Measurements from ENCODE around the gene CNTNAP2.

CNTNAP2 gene

GRCh38 chr7:146417176-146417575 lies 300.6 kb downstream of the CNTNAP2 start:
- no peak overlapping the region for H3K9ac ChIP-seq (ENCODE audit: low read length)
- no peak overlapping the region for H3K27ac ChIP-seq (ENCODE audit: low read length)
- H3K4me1 ChIP-seq (ENCODE audit: control insufficient read depth, low read depth, low read length), result peaks cover 31% of the 10 kb centered on the region
- H3K27me3 ChIP-seq (ENCODE audit: control insufficient read depth, insufficient read depth, low read length), result no peaks in the 10 kb centered on the region
- H3K9me3 ChIP-seq (ENCODE audit: control insufficient read depth, low read depth, low read length), result no peaks in the 10 kb centered on the region
- no peak overlapping the region for H3K4me3 ChIP-seq (ENCODE audit: low read length)
- H3K36me3 ChIP-seq (ENCODE audit: control insufficient read depth, low read depth, low read length), result no peaks in the 10 kb centered on the region

DNA sequence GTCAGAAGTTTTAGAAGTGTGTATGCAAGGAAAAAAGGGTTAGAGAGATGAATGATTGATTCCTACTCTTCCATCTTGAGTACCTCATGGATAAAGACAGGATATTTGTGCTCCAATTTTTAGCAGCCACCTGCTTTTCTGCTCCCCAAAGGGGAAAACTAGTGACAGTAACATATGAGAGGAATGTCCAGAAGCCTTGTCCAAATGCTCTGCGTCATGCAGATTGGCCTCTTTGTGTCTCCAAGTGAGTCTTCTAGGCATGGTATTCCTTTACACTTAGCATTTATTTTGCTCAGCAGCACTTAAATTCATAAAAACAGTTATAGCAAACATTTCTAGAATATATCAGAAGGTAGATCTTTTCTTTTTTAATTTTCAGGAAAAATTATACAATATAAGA lies 306.8 kb downstream of the CNTNAP2 start:
- H3K9ac ChIP-seq (ENCODE audit: low read length), result no peak overlapping the region
- H3K36me3 ChIP-seq (ENCODE audit: control insufficient read depth, low read depth, low read length), result no peaks in the 10 kb centered on the region
- no peaks in the 10 kb centered on the region for H3K27me3 ChIP-seq (ENCODE audit: control insufficient read depth, insufficient read depth, low read length)
- H3K9me3 ChIP-seq (ENCODE audit: control insufficient read depth, low read depth, low read length), result no peaks in the 10 kb centered on the region
- H3K27ac ChIP-seq (ENCODE audit: low read length), result no peak overlapping the region
- no peak overlapping the region for H3K4me3 ChIP-seq (ENCODE audit: low read length)
- H3K4me1 ChIP-seq (ENCODE audit: control insufficient read depth, low read depth, low read length), result no peaks in the 10 kb centered on the region

DNA sequence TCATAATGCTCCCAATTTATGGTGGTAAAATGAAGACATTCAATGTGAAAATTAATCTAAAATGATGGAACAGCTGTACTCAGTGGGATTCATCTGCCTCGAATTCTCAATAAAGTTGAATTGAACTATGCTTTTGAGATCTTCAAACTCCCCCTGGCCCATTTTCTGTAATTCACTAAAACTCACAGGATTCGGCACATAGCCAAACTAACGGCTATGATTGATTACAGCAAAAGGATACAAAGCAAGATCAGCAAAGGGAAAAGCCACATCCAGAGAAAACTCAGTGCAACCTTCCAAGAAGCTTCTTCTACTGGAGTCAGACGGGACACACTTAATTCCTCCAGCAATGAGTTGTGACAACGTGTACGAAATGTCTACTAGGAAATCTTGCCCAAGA lies 307.5 kb downstream of the CNTNAP2 start:
- Histone ChIP-seq H3K4me1 (ENCODE audit: control insufficient read depth, low read depth, low read length) (no peaks in the 10 kb centered on the region), H3K9ac (ENCODE audit: low read length) (no peak overlapping the region), H3K36me3 (ENCODE audit: control insufficient read depth, low read depth, low read length) (no peaks in the 10 kb centered on the region), H3K9me3 (ENCODE audit: control insufficient read depth, low read depth, low read length) (no peaks in the 10 kb centered on the region), H3K4me3 (ENCODE audit: low read length) (no peak overlapping the region), H3K27ac (ENCODE audit: low read length) (no peak overlapping the region), H3K27me3 (ENCODE audit: control insufficient read depth, insufficient read depth, low read length) (no peaks in the 10 kb centered on the region)

DNA sequence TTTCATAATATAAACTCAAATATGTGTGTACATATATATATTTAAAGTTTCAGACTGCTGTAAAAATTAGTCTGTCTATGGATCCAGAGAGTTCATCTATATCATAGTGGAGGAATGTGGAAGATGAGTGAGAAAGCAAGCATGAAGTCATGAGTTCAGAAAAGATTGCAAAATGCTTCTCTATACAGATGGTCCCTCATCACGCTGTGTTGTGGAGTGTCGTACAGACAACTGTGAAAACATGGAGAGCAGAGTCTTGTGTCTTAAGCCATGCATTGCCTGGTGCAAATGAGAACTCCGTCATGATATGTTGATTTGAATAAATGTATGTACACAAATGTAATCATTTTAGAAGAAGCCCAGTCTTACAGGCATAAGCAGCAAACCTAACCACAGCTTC lies 316.9 kb downstream of the CNTNAP2 start:
- H3K27ac ChIP-seq (ENCODE audit: low read length), result no peak overlapping the region
- H3K27me3 ChIP-seq (ENCODE audit: control insufficient read depth, insufficient read depth, low read length), result no peaks in the 10 kb centered on the region
- H3K9ac ChIP-seq (ENCODE audit: low read length), result no peak overlapping the region
- H3K4me3 ChIP-seq (ENCODE audit: low read length), result no peak overlapping the region
- H3K36me3 ChIP-seq (ENCODE audit: control insufficient read depth, low read depth, low read length), result no peaks in the 10 kb centered on the region
- H3K9me3 ChIP-seq (ENCODE audit: control insufficient read depth, low read depth, low read length), result no peaks in the 10 kb centered on the region
- no peaks in the 10 kb centered on the region for H3K4me1 ChIP-seq (ENCODE audit: control insufficient read depth, low read depth, low read length)

DNA sequence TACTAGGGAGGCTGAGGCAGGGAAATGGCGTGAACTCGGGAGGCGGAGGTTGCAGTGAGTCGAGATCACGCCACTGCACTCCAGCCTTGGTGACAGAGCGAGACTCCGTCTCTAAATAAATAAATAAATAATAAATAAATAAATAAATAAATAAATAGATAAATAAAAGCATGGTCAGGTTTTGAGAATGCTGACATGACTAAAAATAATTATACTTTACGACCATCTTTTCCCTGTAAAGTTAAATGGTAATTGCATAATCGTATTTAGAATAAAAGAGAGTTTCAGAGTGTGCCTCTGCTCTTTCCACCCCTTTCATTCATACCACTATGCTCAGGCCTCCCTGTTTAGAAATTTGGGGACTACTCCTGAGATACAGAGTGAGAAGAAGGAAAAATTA lies 326.5 kb downstream of the CNTNAP2 start:
- H3K9me3 ChIP-seq (ENCODE audit: control insufficient read depth, low read depth, low read length), result no peaks in the 10 kb centered on the region
- H3K9ac ChIP-seq (ENCODE audit: low read length), result no peak overlapping the region
- no peaks in the 10 kb centered on the region for H3K27me3 ChIP-seq (ENCODE audit: control insufficient read depth, insufficient read depth, low read length)
- H3K4me1 ChIP-seq (ENCODE audit: control insufficient read depth, low read depth, low read length), result no peaks in the 10 kb centered on the region
- H3K36me3 ChIP-seq (ENCODE audit: control insufficient read depth, low read depth, low read length), result no peaks in the 10 kb centered on the region
- no peak overlapping the region for H3K27ac ChIP-seq (ENCODE audit: low read length)
- no peak overlapping the region for H3K4me3 ChIP-seq (ENCODE audit: low read length)

DNA sequence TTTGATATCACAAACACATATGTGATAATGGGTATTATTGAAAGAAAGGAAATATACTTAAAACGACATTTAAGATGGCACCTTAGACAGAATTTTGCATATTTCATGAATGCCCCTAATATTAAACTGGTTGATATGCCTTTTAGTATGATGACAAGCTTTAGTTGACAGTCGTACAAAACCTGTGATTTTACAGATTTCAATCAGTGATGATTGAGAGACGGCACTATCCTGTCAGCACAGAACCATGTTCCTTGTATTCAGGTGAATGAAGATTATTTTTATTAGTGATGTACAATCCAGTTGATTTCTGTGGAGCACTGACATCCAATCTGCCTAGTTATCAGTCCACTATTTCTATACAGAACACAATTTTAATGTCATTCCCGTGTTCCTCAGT lies 333.0 kb downstream of the CNTNAP2 start:
- H3K9me3 ChIP-seq (ENCODE audit: control insufficient read depth, low read depth, low read length), result no peaks in the 10 kb centered on the region
- H3K4me3 ChIP-seq (ENCODE audit: low read length), result no peak overlapping the region
- no peak overlapping the region for H3K9ac ChIP-seq (ENCODE audit: low read length)
- H3K4me1 ChIP-seq (ENCODE audit: control insufficient read depth, low read depth, low read length), result no peaks in the 10 kb centered on the region
- no peaks in the 10 kb centered on the region for H3K27me3 ChIP-seq (ENCODE audit: control insufficient read depth, insufficient read depth, low read length)
- no peaks in the 10 kb centered on the region for H3K36me3 ChIP-seq (ENCODE audit: control insufficient read depth, low read depth, low read length)
- H3K27ac ChIP-seq (ENCODE audit: low read length), result no peak overlapping the region

DNA sequence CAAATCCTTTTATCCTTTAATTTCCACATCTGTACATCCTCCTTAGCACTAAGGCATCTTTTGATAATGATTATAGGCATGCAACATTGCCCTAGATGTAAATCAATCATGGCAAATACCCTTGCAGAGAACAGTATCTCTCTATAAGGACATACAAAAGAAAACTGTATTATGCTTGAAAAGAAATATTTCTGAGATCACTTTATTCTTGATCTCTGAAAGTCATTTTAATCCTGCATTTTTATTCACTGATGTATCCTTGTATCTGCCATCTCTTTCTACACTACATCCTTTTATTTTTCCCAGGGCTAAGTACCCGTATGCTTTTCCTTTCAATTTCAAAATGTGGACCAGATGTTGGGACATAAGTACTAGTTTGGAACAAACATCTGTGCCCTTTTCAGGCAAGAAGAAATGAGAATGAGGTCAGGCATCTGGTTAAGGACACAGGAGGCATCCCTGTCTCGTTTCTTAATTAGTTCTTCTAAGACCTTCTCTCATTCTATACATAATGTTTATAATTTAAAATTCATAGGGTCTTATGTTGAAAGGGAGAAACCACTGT lies 338.6 kb downstream of the CNTNAP2 start:
- Histone ChIP-seq H3K4me3 (ENCODE audit: low read length) (no peak overlapping the region), H3K36me3 (ENCODE audit: control insufficient read depth, low read depth, low read length) (no peaks in the 10 kb centered on the region), H3K27me3 (ENCODE audit: control insufficient read depth, insufficient read depth, low read length) (no peaks in the 10 kb centered on the region), H3K27ac (ENCODE audit: low read length) (no peak overlapping the region), H3K9ac (ENCODE audit: low read length) (no peak overlapping the region), H3K9me3 (ENCODE audit: control insufficient read depth, low read depth, low read length) (no peaks in the 10 kb centered on the region), H3K4me1 (ENCODE audit: control insufficient read depth, low read depth, low read length) (no peaks in the 10 kb centered on the region)

DNA sequence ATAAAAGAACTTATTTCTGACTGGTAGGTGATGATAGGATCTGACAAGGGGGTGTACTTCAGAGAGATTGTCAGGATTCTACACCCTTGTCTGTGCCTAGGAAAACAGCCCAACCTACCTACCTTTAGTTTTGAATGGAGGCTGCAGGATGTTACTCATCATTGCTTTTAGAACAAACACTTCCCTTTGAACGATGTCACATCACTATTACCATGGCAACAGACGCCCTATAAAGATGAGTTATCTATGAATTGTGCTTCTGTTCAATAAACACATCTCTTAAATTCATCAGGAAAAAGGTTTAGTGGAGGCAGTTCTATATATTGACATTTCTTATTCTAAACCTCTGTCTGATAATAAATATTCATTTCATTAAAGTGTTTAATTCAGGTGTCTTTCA lies 362.4 kb downstream of the CNTNAP2 start:
- no peaks in the 10 kb centered on the region for H3K4me1 ChIP-seq (ENCODE audit: control insufficient read depth, low read depth, low read length)
- no peaks in the 10 kb centered on the region for H3K9me3 ChIP-seq (ENCODE audit: control insufficient read depth, low read depth, low read length)
- no peak overlapping the region for H3K9ac ChIP-seq (ENCODE audit: low read length)
- no peaks in the 10 kb centered on the region for H3K36me3 ChIP-seq (ENCODE audit: control insufficient read depth, low read depth, low read length)
- no peaks in the 10 kb centered on the region for H3K27me3 ChIP-seq (ENCODE audit: control insufficient read depth, insufficient read depth, low read length)
- no peak overlapping the region for H3K4me3 ChIP-seq (ENCODE audit: low read length)
- no peak overlapping the region for H3K27ac ChIP-seq (ENCODE audit: low read length)

DNA sequence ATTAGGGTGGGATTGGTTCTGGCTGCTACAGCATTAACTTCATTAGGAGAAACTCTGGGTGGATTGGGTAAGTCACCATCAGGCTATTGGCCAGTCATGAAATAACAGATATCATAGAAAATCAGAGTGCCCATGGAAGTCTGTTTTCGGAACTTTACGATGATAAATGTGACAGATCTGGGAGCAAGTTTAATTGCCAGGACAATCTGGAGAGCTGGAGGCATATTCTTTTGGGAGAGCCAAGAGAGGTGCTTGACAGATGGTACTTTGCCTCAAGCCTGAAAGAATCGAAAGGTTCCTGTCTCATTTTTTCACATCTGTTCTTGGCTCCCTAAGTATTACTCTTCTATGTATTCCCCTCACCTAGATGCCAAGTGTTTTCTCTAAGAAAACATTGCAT lies 369.9 kb downstream of the CNTNAP2 start:
- Histone ChIP-seq H3K27ac (ENCODE audit: low read length) (no peak overlapping the region), H3K9me3 (ENCODE audit: control insufficient read depth, low read depth, low read length) (peaks cover 5% of the 10 kb centered on the region), H3K27me3 (ENCODE audit: control insufficient read depth, insufficient read depth, low read length) (no peaks in the 10 kb centered on the region), H3K4me1 (ENCODE audit: control insufficient read depth, low read depth, low read length) (no peaks in the 10 kb centered on the region), H3K36me3 (ENCODE audit: control insufficient read depth, low read depth, low read length) (no peaks in the 10 kb centered on the region), H3K4me3 (ENCODE audit: low read length) (no peak overlapping the region), H3K9ac (ENCODE audit: low read length) (no peak overlapping the region)

- no peak overlapping the region for H3K27ac ChIP-seq (ENCODE audit: low read length)
These were observed 375.4 kb downstream of the CNTNAP2 start for GRCh38 chr7:146492017-146492416.

DNA sequence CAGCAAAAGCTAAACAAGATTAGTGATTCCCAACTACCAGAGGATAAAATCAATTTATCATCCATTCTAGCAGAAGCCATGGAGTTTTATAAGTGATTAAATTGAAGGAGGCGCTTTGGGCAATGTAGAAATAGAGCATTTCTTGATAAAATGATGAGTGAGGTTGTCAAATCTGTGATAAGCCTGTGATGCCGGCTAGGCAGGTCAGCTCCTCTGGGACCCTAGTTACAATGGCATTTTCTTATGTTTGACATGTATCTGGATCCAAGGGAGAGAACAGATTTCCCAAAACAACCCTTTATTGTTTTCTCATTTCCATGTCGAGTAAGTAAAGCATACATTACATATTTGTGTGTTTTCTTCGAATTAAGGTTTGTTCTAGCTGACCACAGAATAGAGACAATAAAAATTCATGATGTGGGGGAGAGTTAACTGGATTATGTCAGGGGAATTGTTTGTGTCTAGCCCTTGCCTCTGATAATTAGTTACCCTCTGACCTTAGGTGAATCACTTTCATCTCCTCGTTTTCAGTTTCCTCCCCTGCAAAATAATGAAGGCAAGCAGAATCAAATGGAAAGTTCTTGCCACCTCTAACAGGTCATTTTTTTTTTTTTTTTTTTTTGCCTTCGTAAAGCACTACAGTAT lies 378.5 kb downstream of the CNTNAP2 start:
- no peaks in the 10 kb centered on the region for H3K27me3 ChIP-seq (ENCODE audit: control insufficient read depth, insufficient read depth, low read length)
- H3K9ac ChIP-seq (ENCODE audit: low read length), result no peak overlapping the region
- H3K36me3 ChIP-seq (ENCODE audit: control insufficient read depth, low read depth, low read length), result no peaks in the 10 kb centered on the region
- no peaks in the 10 kb centered on the region for H3K4me1 ChIP-seq (ENCODE audit: control insufficient read depth, low read depth, low read length)
- peaks cover 2% of the 10 kb centered on the region for H3K9me3 ChIP-seq (ENCODE audit: control insufficient read depth, low read depth, low read length)
- no peak overlapping the region for H3K27ac ChIP-seq (ENCODE audit: low read length)
- H3K4me3 ChIP-seq (ENCODE audit: low read length), result no peak overlapping the region

More at GRCh38 chr7:146492017-146492416, 375.4 kb downstream of the CNTNAP2 start:
- no peaks in the 10 kb centered on the region for H3K27me3 ChIP-seq (ENCODE audit: control insufficient read depth, insufficient read depth, low read length)
- H3K4me1 ChIP-seq (ENCODE audit: control insufficient read depth, low read depth, low read length), result no peaks in the 10 kb centered on the region
- peaks cover 5% of the 10 kb centered on the region for H3K9me3 ChIP-seq (ENCODE audit: control insufficient read depth, low read depth, low read length)
- no peaks in the 10 kb centered on the region for H3K36me3 ChIP-seq (ENCODE audit: control insufficient read depth, low read depth, low read length)
- H3K9ac ChIP-seq (ENCODE audit: low read length), result no peak overlapping the region
- H3K4me3 ChIP-seq (ENCODE audit: low read length), result no peak overlapping the region

- no peak overlapping the region for H3K9ac ChIP-seq (ENCODE audit: low read length)
- H3K27ac ChIP-seq (ENCODE audit: low read length), result no peak overlapping the region
- H3K9me3 ChIP-seq (ENCODE audit: control insufficient read depth, low read depth, low read length), result no peaks in the 10 kb centered on the region
- H3K4me1 ChIP-seq (ENCODE audit: control insufficient read depth, low read depth, low read length), result no peaks in the 10 kb centered on the region
- H3K4me3 ChIP-seq (ENCODE audit: low read length), result no peak overlapping the region
- H3K27me3 ChIP-seq (ENCODE audit: control insufficient read depth, insufficient read depth, low read length), result no peaks in the 10 kb centered on the region
- no peaks in the 10 kb centered on the region for H3K36me3 ChIP-seq (ENCODE audit: control insufficient read depth, low read depth, low read length)
These were observed 380.1 kb downstream of the CNTNAP2 start for GRCh38 chr7:146496657-146497056.
